SK-N-SH (cell line): ENCODE measurements around the gene UBIAD1. TPM values are rescaled to one million over a fixed set of nuclear protein-coding genes. Genes with fewer than 3 reads are reported as not detected.

Experiments used
- CTCF ChIA-PET: fragments of 300-600, 350-600 bp; formaldehyde crosslinking; extraction: SDS; loops from one replicate; lab custom pipeline; 2021; lab: Yijun Ruan, JAX
- POLR2A ChIA-PET: fragments of 350-600 bp; sonication (Branson Sonifier 250); formaldehyde crosslinking; extraction: SDS; loops from one replicate; lab custom pipeline; 2020; ENCODE audit warnings: antibody characterized with exemption, inconsistent platforms; lab: Yijun Ruan, JAX
- DNase-seq: peaks from one replicate; pipeline ENCODE4 v3.0.0; 2012
- H2AFZ ChIP-seq: fragments of 200-600 bp; sonication (generic); 2 replicates; pipeline ENCODE4 v1.8.1; 2016; ENCODE audit warnings: antibody characterized with exemption, mild to moderate bottlenecking, low read depth
- H3F3A ChIP-seq: fragments of 200-600 bp; sonication (generic); replicated peaks from 2 replicates; pipeline ENCODE3; 2016; ENCODE audit warnings: antibody characterized with exemption, mild to moderate bottlenecking; ENCODE audit not compliant: insufficient read depth
- H3K27ac ChIP-seq, 2 experiments: fragments of 200-500 bp in 1 of 2; fragments of 200-600 bp in 1 of 2; sonication (Bioruptor generic) in 1 of 2; sonication (generic), shearing (Covaris generic) in 1 of 2; 2 replicates each; pipeline versions ENCODE4 v1.5.1 to v1.6.1; 2014 to 2016; ENCODE audit warnings: low read depth in 2 of 2, inconsistent platforms in 1 of 2, low read length in 1 of 2, mild to moderate bottlenecking in 1 of 2, mixed read lengths in 1 of 2
- H3K27me3 ChIP-seq: fragments of 200-600 bp; sonication (generic), shearing (Covaris generic); 2 replicates; pipeline ENCODE4 v1.6.1; 2016; ENCODE audit warnings: mixed run types; ENCODE audit not compliant: insufficient read depth
- H3K36me3 ChIP-seq, 2 experiments: fragments of 200-500 bp in 1 of 2; fragments of 200-600 bp in 1 of 2; sonication (Bioruptor generic) in 1 of 2; sonication (generic) in 1 of 2; replicated peaks in 1 of 2; 2 replicates each; pipeline versions ENCODE3 to v1.5.1; 2014 to 2016; ENCODE audit warnings: low read length in 1 of 2, mild to moderate bottlenecking in 1 of 2; ENCODE audit not compliant: insufficient read depth in 2 of 2, control insufficient read depth in 1 of 2
- H3K4me1 ChIP-seq, 2 experiments: fragments of 200-500 bp in 1 of 2; fragments of 200-600 bp in 1 of 2; sonication (Bioruptor generic) in 1 of 2; sonication (generic), shearing (Covaris generic) in 1 of 2; 2 replicates each; pipeline versions ENCODE4 v1.5.1 to v1.6.1; 2014 to 2016; ENCODE audit warnings: low read depth in 1 of 2, low read length in 1 of 2, mixed run types in 1 of 2; ENCODE audit not compliant: insufficient read depth in 2 of 2, control insufficient read depth in 1 of 2
- H3K4me2 ChIP-seq: fragments of 200-600 bp; sonication (generic), shearing (Covaris generic); 2 replicates; pipeline ENCODE4 v1.6.1; 2017; ENCODE audit warnings: mixed run types
- H3K4me3 ChIP-seq, 2 experiments: fragments of 200-500 bp in 1 of 2; fragments of 200-600 bp in 1 of 2; sonication (Bioruptor generic) in 1 of 2; sonication (generic), shearing (Covaris generic) in 1 of 2; 2 replicates each; pipeline versions ENCODE4 v1.5.1 to v1.8.1; 2014 to 2016; ENCODE audit warnings: low read depth in 2 of 2, inconsistent platforms in 1 of 2, low read length in 1 of 2, mild to moderate bottlenecking in 1 of 2, mixed read lengths in 1 of 2, moderate library complexity in 1 of 2
- H3K79me2 ChIP-seq: fragments of 200-600 bp; sonication (generic); 2 replicates; pipeline ENCODE4 v1.8.1; 2017; ENCODE audit warnings: mild to moderate bottlenecking; ENCODE audit not compliant: insufficient read depth
- H3K9ac ChIP-seq: fragments of 200-600 bp; sonication (generic); 2 replicates; pipeline ENCODE4 v1.6.1; 2017; ENCODE audit warnings: mixed run types
- H3K9me2 ChIP-seq: fragments of 200-600 bp; sonication (generic); 2 replicates; pipeline ENCODE4 v1.6.1; 2017; ENCODE audit warnings: mixed run types
- H3K9me3 ChIP-seq: fragments of 200-600 bp; sonication (generic); 2 replicates; pipeline ENCODE4 v1.6.1; 2017; ENCODE audit warnings: mixed run types, mild to moderate bottlenecking, moderate library complexity
- H4K20me1 ChIP-seq: fragments of 200-600 bp; sonication (generic); 2 replicates; pipeline ENCODE4 v1.6.1; 2017; ENCODE audit warnings: mild to moderate bottlenecking, mixed run types; ENCODE audit not compliant: insufficient read depth
- ELF1 ChIP-seq: IDR thresholded peaks from 2 replicates; pipeline ENCODE4 v1.4.0; 2012
- FOSL2 ChIP-seq: IDR thresholded peaks from 2 replicates; pipeline ENCODE4 v1.4.0; 2012; ENCODE audit warnings: low read depth, mild to moderate bottlenecking, moderate library complexity, borderline replicate concordance
- FOXM1 ChIP-seq: IDR thresholded peaks from 2 replicates; pipeline ENCODE4 v1.4.0; 2012; ENCODE audit warnings: low read depth, mild to moderate bottlenecking
- GATA2 ChIP-seq: sonication (generic); formaldehyde crosslinking; IDR thresholded peaks from 2 replicates; pipeline ENCODE4 v1.5.0; 2020; ENCODE audit warnings: mild to moderate bottlenecking, missing genetic modification reagents
- MXI1 ChIP-seq: IDR thresholded peaks from 2 replicates; pipeline ENCODE4 v1.6.1; 2012; ENCODE audit warnings: mild to moderate bottlenecking, low read depth, low read length, improper control_type of control experiment
- NRF1 ChIP-seq: IDR thresholded peaks from 2 replicates; pipeline ENCODE4 v1.6.1; 2012; ENCODE audit warnings: low read depth, mild to moderate bottlenecking, low read length
- POLR2AphosphoS5 ChIP-seq: IDR thresholded peaks from 2 replicates; pipeline ENCODE4 v1.6.1; 2012; ENCODE audit warnings: low read depth, low read length
- RAD21 ChIP-seq: IDR thresholded peaks from 2 replicates; pipeline ENCODE4 v1.6.1; 2012; ENCODE audit warnings: mild to moderate bottlenecking, low read length
- SIN3A ChIP-seq: IDR thresholded peaks from 2 replicates; pipeline ENCODE4 v1.6.1; 2012; ENCODE audit warnings: low read depth, mild to moderate bottlenecking, low read length, moderate library complexity, borderline replicate concordance
- SMC3 ChIP-seq: IDR thresholded peaks from 2 replicates; pipeline ENCODE4 v1.6.1; 2012; ENCODE audit warnings: low read depth, low read length, improper control_type of control experiment
- TEAD4 ChIP-seq: IDR thresholded peaks from 2 replicates; pipeline ENCODE4 v1.4.0; 2012; ENCODE audit warnings: mild to moderate bottlenecking, borderline replicate concordance; ENCODE audit not compliant: insufficient read depth
- WGBS: methylation state at CpG from one replicate; pipeline ENCODE4 v1.1.6; 2017; ENCODE audit warnings: low lambda C conversion rate; 5-methylcytosine and 5-hydroxymethylcytosine counted together
- polyA plus RNA-seq, 3 experiments: library from polyadenylated mRNA; depleted of rRNA; stranded (reverse); fragments of >200 nt; gene quantifications; 2 replicates each; pipeline ENCODE4 v1.2.3, GENCODE V29; 2012
- TF ChIP-seq, protein P1 (sequence below): fragments of 150-350 bp; IDR thresholded peaks from 2 replicates; pipeline ENCODE4 v1.6.1; 2016; ENCODE audit warnings: mild to moderate bottlenecking, low read depth, low read length
- TF ChIP-seq, protein P2 (sequence below): IDR thresholded peaks from 2 replicates; pipeline ENCODE4 v1.6.1; 2012; ENCODE audit warnings: mild to moderate bottlenecking, low read depth, low read length, moderate library complexity
- TF ChIP-seq, protein P3 (sequence below): IDR thresholded peaks from 2 replicates; pipeline ENCODE4 v1.4.0; 2012; ENCODE audit warnings: low read depth, borderline replicate concordance
- TF ChIP-seq, protein P4 (sequence below): IDR thresholded peaks from 2 replicates; pipeline ENCODE4 v1.4.0; 2012; ENCODE audit warnings: low read depth
- TF ChIP-seq, protein P5 (sequence below): fragments of 150-350 bp; IDR thresholded peaks from 2 replicates; pipeline ENCODE4 v1.6.1; 2017; ENCODE audit warnings: antibody characterized with exemption, low read length, low read depth, borderline replicate concordance

The UBIAD1 gene
- polyA plus RNA-seq, 1 of the 3 experiments (the other 2 are of a cell fraction) = 13.7 TPM

DNA sequence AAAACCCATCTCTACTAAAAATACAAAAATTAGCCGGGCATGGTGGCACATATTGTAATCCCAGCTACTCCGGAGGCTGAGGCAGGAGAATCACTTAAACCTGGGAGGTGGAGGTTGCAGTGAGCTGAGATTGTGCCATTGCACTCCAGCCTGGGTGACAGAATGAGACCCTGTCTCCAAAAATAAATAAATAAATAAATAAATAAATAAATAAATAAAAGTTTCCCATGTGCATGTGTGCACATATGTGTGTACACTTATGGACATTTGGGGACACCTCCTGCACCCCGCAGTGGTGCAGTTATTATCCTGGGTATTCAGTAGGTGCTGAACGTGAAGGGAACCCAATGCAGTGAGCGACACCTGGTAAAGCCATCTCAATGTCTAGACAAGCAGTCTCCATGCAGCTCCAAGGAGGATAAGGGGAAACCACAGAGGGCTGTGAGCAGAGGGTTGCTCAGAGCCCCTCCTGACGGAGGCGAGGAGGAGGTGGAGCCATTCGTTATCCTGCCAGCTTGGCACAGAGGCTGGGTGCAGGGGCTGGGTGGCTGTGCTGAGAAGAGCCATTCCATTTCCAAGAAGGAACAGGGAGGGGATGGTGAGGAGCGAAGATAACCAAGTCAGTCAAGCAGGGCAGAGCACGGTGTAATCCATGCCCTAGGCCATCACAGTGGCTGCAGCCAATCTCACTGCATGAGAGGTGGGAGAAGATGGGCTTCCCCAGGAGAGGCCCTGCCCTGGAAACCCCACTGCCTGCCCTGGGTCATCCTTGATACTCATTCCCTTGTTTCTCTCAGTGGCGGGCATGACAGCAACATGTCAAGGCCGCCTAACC is 25.6 kb downstream of the UBIAD1 start:
- no peak for DNase-seq
- H3K27ac ChIP-seq = peak overlapping the region in 1 of 2 experiments; percentile 29; a peak in 2 of 4 replicates
- H3K36me3 ChIP-seq = no peaks in the 10 kb centered on the region
- no peaks in the 10 kb centered on the region for H3K9me3 ChIP-seq
- H3K4me1 ChIP-seq = peaks cover 0 to 20% of the 10 kb centered on the region in 2 experiments; a peak in 2 of 4 replicates
- H3K4me3 ChIP-seq = no peak overlapping the region
- H3K9me2 ChIP-seq = no peaks in the 10 kb centered on the region
- CTCF ChIA-PET = interaction anchor here (0.6 kb wide), 1 partner anchor 20 kb away, joined by 3 read pairs; no protein-coding TSS in a partner anchor
- no peaks in the 10 kb centered on the region for H3K27me3 ChIP-seq
- no peaks in the 10 kb centered on the region for H4K20me1 ChIP-seq
- WGBS = 92% methylated on average over 11 of the region's 12 CpGs
- no peak overlapping the region for H3K4me2 ChIP-seq
- H3K79me2 ChIP-seq = no peaks in the 10 kb centered on the region
- no peaks in the 10 kb centered on the region for H3F3A ChIP-seq
- TF ChIP-seq TEAD4 (no peak), MXI1 (no peak), SMC3 (no peak), POLR2AphosphoS5 (no peak), FOSL2 (no peak), RAD21 (no peak), SIN3A (no peak), NRF1 (no peak), GATA2 (CRISPR knock-in tag) (no peak), FOXM1 (no peak), ELF1 (no peak)
- TF ChIP-seq, protein P1, sequence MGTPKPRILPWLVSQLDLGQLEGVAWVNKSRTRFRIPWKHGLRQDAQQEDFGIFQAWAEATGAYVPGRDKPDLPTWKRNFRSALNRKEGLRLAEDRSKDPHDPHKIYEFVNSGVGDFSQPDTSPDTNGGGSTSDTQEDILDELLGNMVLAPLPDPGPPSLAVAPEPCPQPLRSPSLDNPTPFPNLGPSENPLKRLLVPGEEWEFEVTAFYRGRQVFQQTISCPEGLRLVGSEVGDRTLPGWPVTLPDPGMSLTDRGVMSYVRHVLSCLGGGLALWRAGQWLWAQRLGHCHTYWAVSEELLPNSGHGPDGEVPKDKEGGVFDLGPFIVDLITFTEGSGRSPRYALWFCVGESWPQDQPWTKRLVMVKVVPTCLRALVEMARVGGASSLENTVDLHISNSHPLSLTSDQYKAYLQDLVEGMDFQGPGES = no peak
- TF ChIP-seq, protein P2, sequence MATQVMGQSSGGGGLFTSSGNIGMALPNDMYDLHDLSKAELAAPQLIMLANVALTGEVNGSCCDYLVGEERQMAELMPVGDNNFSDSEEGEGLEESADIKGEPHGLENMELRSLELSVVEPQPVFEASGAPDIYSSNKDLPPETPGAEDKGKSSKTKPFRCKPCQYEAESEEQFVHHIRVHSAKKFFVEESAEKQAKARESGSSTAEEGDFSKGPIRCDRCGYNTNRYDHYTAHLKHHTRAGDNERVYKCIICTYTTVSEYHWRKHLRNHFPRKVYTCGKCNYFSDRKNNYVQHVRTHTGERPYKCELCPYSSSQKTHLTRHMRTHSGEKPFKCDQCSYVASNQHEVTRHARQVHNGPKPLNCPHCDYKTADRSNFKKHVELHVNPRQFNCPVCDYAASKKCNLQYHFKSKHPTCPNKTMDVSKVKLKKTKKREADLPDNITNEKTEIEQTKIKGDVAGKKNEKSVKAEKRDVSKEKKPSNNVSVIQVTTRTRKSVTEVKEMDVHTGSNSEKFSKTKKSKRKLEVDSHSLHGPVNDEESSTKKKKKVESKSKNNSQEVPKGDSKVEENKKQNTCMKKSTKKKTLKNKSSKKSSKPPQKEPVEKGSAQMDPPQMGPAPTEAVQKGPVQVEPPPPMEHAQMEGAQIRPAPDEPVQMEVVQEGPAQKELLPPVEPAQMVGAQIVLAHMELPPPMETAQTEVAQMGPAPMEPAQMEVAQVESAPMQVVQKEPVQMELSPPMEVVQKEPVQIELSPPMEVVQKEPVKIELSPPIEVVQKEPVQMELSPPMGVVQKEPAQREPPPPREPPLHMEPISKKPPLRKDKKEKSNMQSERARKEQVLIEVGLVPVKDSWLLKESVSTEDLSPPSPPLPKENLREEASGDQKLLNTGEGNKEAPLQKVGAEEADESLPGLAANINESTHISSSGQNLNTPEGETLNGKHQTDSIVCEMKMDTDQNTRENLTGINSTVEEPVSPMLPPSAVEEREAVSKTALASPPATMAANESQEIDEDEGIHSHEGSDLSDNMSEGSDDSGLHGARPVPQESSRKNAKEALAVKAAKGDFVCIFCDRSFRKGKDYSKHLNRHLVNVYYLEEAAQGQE = no peak
- TF ChIP-seq, protein P3, sequence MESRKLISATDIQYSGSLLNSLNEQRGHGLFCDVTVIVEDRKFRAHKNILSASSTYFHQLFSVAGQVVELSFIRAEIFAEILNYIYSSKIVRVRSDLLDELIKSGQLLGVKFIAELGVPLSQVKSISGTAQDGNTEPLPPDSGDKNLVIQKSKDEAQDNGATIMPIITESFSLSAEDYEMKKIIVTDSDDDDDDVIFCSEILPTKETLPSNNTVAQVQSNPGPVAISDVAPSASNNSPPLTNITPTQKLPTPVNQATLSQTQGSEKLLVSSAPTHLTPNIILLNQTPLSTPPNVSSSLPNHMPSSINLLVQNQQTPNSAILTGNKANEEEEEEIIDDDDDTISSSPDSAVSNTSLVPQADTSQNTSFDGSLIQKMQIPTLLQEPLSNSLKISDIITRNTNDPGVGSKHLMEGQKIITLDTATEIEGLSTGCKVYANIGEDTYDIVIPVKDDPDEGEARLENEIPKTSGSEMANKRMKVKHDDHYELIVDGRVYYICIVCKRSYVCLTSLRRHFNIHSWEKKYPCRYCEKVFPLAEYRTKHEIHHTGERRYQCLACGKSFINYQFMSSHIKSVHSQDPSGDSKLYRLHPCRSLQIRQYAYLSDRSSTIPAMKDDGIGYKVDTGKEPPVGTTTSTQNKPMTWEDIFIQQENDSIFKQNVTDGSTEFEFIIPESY = no peak
- TF ChIP-seq, protein P4, sequence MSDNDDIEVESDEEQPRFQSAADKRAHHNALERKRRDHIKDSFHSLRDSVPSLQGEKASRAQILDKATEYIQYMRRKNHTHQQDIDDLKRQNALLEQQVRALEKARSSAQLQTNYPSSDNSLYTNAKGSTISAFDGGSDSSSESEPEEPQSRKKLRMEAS = no peak
- TF ChIP-seq, protein P5, sequence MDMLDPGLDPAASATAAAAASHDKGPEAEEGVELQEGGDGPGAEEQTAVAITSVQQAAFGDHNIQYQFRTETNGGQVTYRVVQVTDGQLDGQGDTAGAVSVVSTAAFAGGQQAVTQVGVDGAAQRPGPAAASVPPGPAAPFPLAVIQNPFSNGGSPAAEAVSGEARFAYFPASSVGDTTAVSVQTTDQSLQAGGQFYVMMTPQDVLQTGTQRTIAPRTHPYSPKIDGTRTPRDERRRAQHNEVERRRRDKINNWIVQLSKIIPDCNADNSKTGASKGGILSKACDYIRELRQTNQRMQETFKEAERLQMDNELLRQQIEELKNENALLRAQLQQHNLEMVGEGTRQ = no peak
- TF ChIP-seq, all 33 proteins: peak for 0
- no peak overlapping the region for H2AFZ ChIP-seq
- POLR2A ChIA-PET = no interaction called here
- no peak overlapping the region for H3K9ac ChIP-seq
